ENCODE measurements around the gene OCA2.

Gene OCA2

DNA sequence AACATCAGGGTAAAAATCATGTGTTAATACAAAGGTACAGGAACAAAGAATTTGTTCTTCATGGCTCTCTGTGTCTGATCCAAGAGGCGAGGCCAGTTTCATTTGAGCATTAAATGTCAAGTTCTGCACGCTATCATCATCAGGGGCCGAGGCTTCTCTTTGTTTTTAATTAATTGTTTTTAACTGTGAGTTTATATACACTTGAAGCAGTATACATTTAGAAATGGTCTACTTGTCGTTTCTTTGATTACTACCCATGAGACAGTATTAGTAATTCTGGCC, 21.2 kb upstream of the OCA2 start:
- DNase-seq (ENCODE audit: low read depth in 2 of 2) = no peak

- DNase-seq (ENCODE audit: low read depth in 2 of 2) = no peak
Measured at GRCh38 chr15:28118531-28118930, 19.4 kb upstream of the OCA2 start.

- DNase-seq (ENCODE audit: low read depth in 2 of 2) = no peak
Measured at GRCh38 chr15:28118083-28118482, 19.0 kb upstream of the OCA2 start.

- DNase-seq (ENCODE audit: low read depth in 2 of 2) = no peak
Measured at GRCh38 chr15:28117432-28117990, 18.4 kb upstream of the OCA2 start.

DNA sequence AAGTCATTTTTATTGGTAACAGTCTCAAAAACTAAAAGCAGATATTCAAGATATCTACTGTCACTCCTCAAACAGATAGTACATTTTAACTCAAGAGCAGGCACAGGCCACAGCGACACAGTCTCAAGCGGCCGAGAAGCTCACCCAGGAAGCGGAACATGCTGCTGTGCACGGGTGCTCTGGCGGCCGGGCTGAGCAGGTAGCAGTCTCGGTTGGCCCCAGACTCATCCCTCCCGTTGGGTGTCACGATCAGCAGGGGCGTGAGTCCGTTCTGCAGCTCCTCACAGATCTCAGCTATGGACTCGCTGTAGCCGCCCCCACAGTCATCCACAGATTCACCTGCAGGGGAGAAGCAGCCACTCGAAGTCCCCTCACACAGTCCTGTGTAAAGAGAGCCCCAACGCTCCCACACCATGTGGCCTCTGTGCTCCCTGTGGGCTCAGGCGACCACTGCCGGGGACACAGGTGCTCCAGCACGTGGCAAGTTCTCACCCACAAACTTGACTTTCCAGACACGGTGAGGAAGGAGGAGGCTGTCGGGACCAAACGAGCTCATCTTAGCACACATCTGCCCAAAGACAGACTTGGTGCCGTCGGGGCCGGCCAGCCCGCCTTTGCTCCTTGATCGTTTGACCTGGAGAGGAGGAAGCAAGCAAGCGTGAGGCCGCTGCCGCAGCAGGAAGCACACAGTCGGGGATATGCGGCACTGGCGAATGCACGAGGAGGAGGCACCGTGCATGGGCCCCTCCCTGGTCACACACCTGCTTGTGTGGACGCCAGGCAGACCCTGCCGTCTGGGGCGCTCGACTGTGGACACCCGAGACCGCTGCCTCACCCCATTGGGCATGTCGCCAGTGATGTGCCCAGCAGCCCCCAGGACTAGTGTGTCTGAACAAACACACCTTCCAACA, 17.7 kb upstream of the OCA2 start:
- no peak for DNase-seq (ENCODE audit: low read depth in 2 of 2)

- DNase-seq (ENCODE audit: low read depth in 2 of 2) = no peak
Measured at GRCh38 chr15:28115871-28116270, 16.8 kb upstream of the OCA2 start.

GRCh38 chr15:28114721-28115622, 15.9 kb upstream of the OCA2 start:
- DNase-seq (ENCODE audit: low read depth in 2 of 2) = no peak

DNA sequence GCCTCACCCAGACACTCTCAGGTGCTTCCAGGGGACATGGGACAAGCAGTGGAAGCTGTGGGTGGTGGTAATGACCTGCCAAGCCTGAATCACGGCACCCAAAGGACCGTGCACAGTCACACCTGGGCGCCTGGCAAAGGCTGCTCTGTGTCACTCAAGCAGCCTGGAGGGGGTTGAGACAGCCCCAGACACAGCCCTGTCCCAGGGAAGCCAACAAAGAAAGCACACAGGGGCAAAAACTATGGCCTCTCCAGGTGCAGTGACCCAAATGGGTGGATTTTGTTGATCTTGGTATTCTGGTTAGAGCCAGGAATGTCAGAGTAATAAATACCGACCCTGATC, 15.0 kb upstream of the OCA2 start:
- no peak for DNase-seq (ENCODE audit: low read depth in 2 of 2)

- DNase-seq (ENCODE audit: low read depth in 2 of 2) = no peak
Measured at GRCh38 chr15:28113394-28114113, 14.4 kb upstream of the OCA2 start.

- DNase-seq (ENCODE audit: low read depth in 2 of 2) = no peak
Measured at GRCh38 chr15:28112962-28113361, 13.8 kb upstream of the OCA2 start.

DNA sequence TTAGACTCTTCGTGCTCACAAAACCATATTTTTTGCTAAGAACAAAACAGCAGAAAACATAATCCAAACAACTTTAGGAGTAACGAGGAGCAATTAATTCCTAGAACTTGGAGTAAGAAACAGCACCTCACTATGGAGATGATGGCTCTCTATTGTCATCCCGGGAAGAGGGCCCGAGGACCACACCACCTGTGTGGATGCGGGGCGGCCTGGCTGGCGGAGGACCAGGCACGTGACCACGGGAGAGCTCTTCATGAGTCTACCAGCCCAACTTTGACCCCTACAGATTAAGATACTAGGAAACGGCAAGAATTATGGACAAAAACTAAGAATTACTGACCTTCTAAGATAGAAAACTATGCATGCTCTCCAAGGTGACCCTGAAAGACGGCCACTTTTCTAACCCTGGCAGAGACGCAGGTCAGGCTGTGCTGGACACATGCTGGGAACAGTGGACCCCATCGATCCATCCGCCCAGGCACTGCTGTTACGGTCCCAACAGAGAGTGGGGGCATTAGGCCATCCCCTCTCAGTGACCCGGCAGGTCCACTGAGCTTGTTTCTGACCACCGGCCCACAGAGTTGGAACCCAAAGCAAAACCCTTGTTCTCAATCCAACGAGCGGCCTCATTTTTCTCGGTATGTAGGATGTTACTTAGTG, 13.1 kb upstream of the OCA2 start:
- DNase-seq (ENCODE audit: low read depth in 2 of 2) = no peak

DNA sequence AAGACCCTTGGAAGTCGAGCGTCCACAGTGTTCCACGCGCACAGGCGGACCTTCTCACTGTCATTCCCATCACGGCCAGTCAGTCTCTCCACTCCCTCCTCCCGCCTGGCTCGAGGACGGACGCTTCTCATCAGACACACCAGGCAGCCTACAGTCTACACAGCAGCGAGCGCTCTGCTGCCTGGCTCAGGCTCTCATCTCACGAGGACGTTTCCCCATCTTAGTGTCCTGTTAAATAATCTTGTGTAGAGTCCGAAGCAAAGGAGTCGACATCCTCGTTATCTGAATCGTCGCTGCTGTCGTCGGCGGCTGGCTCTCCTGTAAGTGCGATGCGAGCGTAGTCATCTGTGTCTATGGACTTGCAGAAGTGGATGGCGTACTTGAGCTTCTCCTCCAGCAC, 12.4 kb upstream of the OCA2 start:
- no peak for DNase-seq (ENCODE audit: low read depth in 2 of 2)

GRCh38 chr15:28110481-28110881, 11.4 kb upstream of the OCA2 start:
- DNase-seq (ENCODE audit: low read depth in 2 of 2) = no peak

DNA sequence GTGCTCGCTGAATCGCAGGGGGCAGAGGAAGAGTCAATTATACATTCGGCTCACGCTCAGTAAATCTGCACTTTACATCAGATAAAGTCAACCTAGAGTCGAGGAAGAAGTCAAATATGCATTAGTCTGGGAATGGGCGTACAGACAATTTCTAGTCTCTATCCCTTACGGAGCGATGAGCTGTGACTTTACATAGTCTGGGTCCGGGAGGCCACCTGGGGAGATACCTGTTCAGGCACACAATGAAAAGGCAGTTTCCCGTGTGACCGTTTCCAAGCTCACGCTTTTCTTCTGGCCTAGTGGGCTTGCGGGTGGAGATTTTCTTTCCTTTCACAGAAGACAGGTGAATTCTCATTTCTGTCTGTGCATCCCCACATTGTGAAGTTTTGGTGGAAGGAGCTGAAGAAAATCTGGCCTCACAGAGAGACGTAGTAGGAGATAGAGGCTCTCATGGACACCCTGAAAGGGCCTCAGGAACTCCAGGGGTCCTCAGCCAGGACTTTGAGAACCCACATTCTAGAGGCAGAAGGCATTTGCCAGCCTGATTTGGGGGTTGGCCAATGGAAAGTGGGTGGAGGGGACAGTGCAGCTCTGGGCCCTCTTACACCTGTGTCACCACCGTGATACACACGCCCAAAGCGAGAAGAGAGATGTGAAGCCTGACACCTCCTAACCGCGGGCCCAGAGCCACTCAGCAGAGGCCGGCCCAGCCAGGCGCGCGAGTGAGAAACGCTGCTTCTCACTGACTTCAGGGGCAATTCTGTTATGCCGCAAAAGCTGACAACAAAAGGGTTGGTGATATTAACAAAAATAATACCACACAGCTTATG, 10.7 kb upstream of the OCA2 start:
- DNase-seq (ENCODE audit: low read depth in 2 of 2) = no peak

GRCh38 chr15:28107904-28108275, 8.8 kb upstream of the OCA2 start:
- no peak for DNase-seq (ENCODE audit: low read depth in 2 of 2)

GRCh38 chr15:28107111-28107903, 8.2 kb upstream of the OCA2 start:
- no peak for DNase-seq (ENCODE audit: low read depth in 2 of 2)

GRCh38 chr15:28106294-28107110, 7.4 kb upstream of the OCA2 start:
- no peak for DNase-seq (ENCODE audit: low read depth in 2 of 2)

GRCh38 chr15:28105793-28106192, 6.7 kb upstream of the OCA2 start:
- no peak for DNase-seq (ENCODE audit: low read depth in 2 of 2)

DNA sequence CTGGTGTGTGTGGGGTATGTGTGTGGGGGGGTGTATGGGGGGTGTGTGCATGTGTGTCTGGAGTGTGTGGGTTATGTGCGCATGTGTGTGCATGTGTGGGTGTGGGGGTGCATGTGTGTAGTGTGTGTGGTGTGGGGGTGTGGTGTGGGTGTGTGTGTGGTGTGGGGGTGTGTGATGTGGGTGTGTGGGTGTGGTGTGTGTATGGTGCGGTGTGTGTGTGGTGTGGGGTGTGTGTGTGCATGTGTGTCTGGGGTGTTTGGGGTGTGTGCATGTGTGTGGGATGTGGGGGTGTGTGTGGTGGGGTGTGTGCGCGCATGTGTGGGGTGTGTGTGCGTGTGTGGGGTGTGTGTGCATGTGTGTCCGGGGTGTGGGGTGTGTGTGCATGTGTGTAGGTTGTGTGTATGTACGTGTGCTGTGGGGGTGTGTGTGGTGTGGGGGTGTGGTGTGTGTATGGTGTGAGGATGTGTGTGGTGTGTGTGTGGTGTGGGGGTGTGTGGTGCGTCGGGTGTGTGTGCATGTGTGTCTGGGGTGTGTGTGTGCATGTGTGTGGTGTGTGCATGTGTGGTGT, 6.2 kb upstream of the OCA2 start:
- DNase-seq (ENCODE audit: low read depth in 2 of 2) = no peak
